ENCODE measurements around the gene SH3YL1. TPM values are rescaled to one million over a fixed set of nuclear protein-coding genes. Genes with fewer than 3 reads are reported as not detected.

Gene SH3YL1
- total RNA-seq, 1 experiment from 2014 or later: 84.7 TPM

DNA sequence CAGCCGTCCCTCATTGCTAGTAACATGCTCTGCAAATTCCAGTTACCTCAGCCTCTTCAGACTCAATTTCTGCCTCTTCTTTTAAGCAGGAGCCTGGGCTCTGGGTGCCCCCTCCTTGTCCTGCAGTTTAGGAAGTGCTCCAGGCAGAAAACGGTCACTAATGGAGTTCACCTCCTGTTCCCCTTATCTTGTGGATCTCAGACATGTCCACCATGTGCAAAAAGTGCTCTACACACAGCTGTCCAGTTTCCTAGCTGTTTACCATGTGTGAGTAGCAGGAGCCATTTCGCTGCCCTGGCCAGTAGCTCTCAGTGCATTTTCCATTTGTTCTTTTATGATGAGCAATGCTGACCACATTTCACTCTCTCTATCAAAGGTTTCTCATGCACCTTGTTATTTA, 4.9 kb downstream of the SH3YL1 start:
- peaks cover 42% of the 10 kb centered on the region for H3K79me2 ChIP-seq (ENCODE audit: low read depth)
- no peaks in the 10 kb centered on the region for H3K27me3 ChIP-seq (ENCODE audit: insufficient read depth, low read depth)
- no peak overlapping the region for H3K4me2 ChIP-seq
- H3F3A ChIP-seq (ENCODE audit: insufficient read depth, low read depth): no peaks in the 10 kb centered on the region; the same call in 1 of the 2 replicates
- peaks cover 38% of the 10 kb centered on the region for H3K36me3 ChIP-seq (ENCODE audit: low read depth)
- POLR2A ChIA-PET (ENCODE audit: unreplicated experiment): interaction anchor here (0.7 kb wide), 1 partner anchor 25 kb away, joined by 3 read pairs; no protein-coding TSS in a partner anchor
- H3K27ac ChIP-seq: no peak overlapping the region
- BruUV-seq (replicated peaks): no TSS peak
- no peaks in the 10 kb centered on the region for H3K9me2 ChIP-seq (ENCODE audit: insufficient read depth)
- intact Hi-C loops (cut with micrococcal nuclease; ENCODE audit: unreplicated experiment): no loop called here
- no peak for DNase-seq
- no peak for TF ChIP-seq CTCF (conservative IDR thresholded peaks at IDR 0.05)
- no peak for TF ChIP-seq EZH2 (IDR thresholded peaks at IDR 0.05; ENCODE audit: low read depth)
- peaks cover 15% of the 10 kb centered on the region for H3K4me1 ChIP-seq (replicated peaks; ENCODE audit: insufficient read depth)
- H3K9me3 ChIP-seq (ENCODE audit: insufficient read depth, low read depth): peaks cover 34% of the 10 kb centered on the region
- CTCF ChIA-PET: no interaction called here
- no peak overlapping the region for H3K4me3 ChIP-seq
- no peak overlapping the region for H2AFZ ChIP-seq
- peaks cover 5% of the 10 kb centered on the region; the same call in 1 of the 2 replicates for H4K20me1 ChIP-seq (ENCODE audit: insufficient read depth)

DNA sequence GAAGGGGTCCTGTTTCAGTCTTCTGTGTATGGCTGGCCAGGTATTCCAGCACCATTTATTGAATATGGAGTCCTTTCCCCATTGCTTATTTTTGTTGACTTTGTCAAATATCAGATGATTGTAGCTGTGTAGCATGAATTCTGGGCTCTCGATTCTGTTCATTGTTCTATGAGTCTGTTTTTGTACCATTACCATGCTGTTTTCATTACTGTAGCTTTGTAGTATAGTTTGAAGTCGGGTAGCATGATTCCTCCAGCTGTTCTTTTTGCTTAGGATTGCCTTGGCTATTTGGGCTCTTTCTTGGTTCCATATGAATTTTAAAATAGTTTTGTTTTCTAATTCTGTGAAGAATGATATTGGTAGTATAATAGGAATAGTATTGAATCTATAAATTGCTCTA, 6.0 kb downstream of the SH3YL1 start:
- peaks cover 33% of the 10 kb centered on the region for H3K79me2 ChIP-seq (ENCODE audit: low read depth)
- H2AFZ ChIP-seq: no peak overlapping the region
- peaks cover 38% of the 10 kb centered on the region for H3K36me3 ChIP-seq (ENCODE audit: low read depth)
- no peaks in the 10 kb centered on the region for H3K9me2 ChIP-seq (ENCODE audit: insufficient read depth)
- no peak overlapping the region for H3K4me2 ChIP-seq
- peaks cover 5% of the 10 kb centered on the region; the same call in 1 of the 2 replicates for H4K20me1 ChIP-seq (ENCODE audit: insufficient read depth)
- no peaks in the 10 kb centered on the region for H3K27me3 ChIP-seq (ENCODE audit: insufficient read depth, low read depth)
- no TSS peak for BruUV-seq (replicated peaks)
- POLR2A ChIA-PET (ENCODE audit: unreplicated experiment): no interaction called here
- peaks cover 10% of the 10 kb centered on the region for H3K4me1 ChIP-seq (replicated peaks; ENCODE audit: insufficient read depth)
- intact Hi-C loops (cut with micrococcal nuclease; ENCODE audit: unreplicated experiment): no loop called here
- no peaks in the 10 kb centered on the region; the same call in 1 of the 2 replicates for H3F3A ChIP-seq (ENCODE audit: insufficient read depth, low read depth)
- CTCF ChIA-PET: no interaction called here
- H3K9me3 ChIP-seq (ENCODE audit: insufficient read depth, low read depth): peaks cover 34% of the 10 kb centered on the region
- H3K27ac ChIP-seq: no peak overlapping the region
- no peak for DNase-seq
- TF ChIP-seq EZH2 (IDR thresholded peaks at IDR 0.05; ENCODE audit: low read depth) (no peak), CTCF (conservative IDR thresholded peaks at IDR 0.05) (no peak)
- no peak overlapping the region for H3K4me3 ChIP-seq

DNA sequence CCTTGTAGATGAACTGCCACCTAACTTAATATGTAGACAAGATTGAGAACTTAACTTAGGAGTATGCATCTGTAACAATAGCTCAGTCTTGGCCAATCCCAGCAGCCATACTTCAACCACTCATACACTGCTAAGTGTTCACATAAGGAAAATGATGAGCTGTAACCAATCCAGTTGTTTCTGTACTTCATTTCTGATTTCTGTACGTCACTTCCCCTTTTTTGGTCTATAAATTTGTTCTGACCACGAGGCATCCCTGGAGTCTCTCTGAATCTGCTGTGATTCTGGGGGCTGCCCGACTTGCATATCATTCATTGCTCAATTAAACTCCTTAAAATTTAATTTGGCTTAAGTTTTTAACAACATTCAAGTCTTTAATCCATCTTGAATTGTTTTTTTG, 6.4 kb downstream of the SH3YL1 start:
- CTCF ChIA-PET: no interaction called here
- BruUV-seq (replicated peaks): no TSS peak

More for the DNA sequence above, 6.4 kb downstream of the SH3YL1 start:
- Histone ChIP-seq H3K79me2 (ENCODE audit: low read depth) (peaks cover 29% of the 10 kb centered on the region), H3K4me2 (no peak overlapping the region), H3K4me1 (replicated peaks; ENCODE audit: insufficient read depth) (peaks cover 6% of the 10 kb centered on the region), H2AFZ (no peak overlapping the region), H3K9me2 (ENCODE audit: insufficient read depth) (no peaks in the 10 kb centered on the region), H3K4me3 (no peak overlapping the region), H4K20me1 (ENCODE audit: insufficient read depth) (peaks cover 5% of the 10 kb centered on the region; the same call in 1 of the 2 replicates), H3K27me3 (ENCODE audit: insufficient read depth, low read depth) (no peaks in the 10 kb centered on the region), H3F3A (ENCODE audit: insufficient read depth, low read depth) (no peaks in the 10 kb centered on the region; the same call in 1 of the 2 replicates), H3K9me3 (ENCODE audit: insufficient read depth, low read depth) (peaks cover 34% of the 10 kb centered on the region), H3K36me3 (ENCODE audit: low read depth) (peaks cover 34% of the 10 kb centered on the region), H3K27ac (no peak overlapping the region)
- POLR2A ChIA-PET (ENCODE audit: unreplicated experiment): no interaction called here
- TF ChIP-seq CTCF (conservative IDR thresholded peaks at IDR 0.05) (no peak), EZH2 (IDR thresholded peaks at IDR 0.05; ENCODE audit: low read depth) (no peak)
- intact Hi-C loops (cut with micrococcal nuclease; ENCODE audit: unreplicated experiment): no loop called here
- DNase-seq: no peak
